HepG2 (cell line): ENCODE measurements around the gene SCAPER. TPM values are rescaled to one million over a fixed set of nuclear protein-coding genes. Genes with fewer than 3 reads are reported as not detected.

Experiments used
- ATAC-seq: fragments of 200-7000 bp; cut with Tn5 transposase; 3 replicates; pipeline ENCODE4 v1.9.1; 2020; ENCODE audit warnings: mild to moderate bottlenecking, moderate library complexity
- BruUV-seq: library from RNA; stranded (reverse); fragments of 400-500 nt; replicated peaks from 2 replicates; lab custom pipeline; 2021; lab: Mats Ljungman, UMichigan
- CTCF ChIA-PET: fragments of 300-600 bp; formaldehyde crosslinking; extraction: SDS; loops from one replicate; lab custom pipeline; 2021; ENCODE audit warnings: low total read pairs, inconsistent platforms, low intra/inter-chr PET ratio; lab: Yijun Ruan, JAX
- POLR2A ChIA-PET: fragments of 350-600 bp; sonication (Branson Sonifier 250); formaldehyde crosslinking; loops from one replicate; lab custom pipeline; 2020; ENCODE audit warnings: antibody characterized with exemption, inconsistent platforms; lab: Yijun Ruan, JAX
- DNase-seq: peaks from one replicate; pipeline ENCODE4 v3.0.0-alpha.2; 2015; ENCODE audit warnings: low spot score
- FAIRE-seq: peaks from 3 replicates; lab custom pipeline; 2011; peaks lifted over from hg19 to GRCh38; lab: Jason Lieb, UNC
- H2AFZ ChIP-seq: one replicate; pipeline ENCODE4 v1.6.1; 2011; ENCODE audit warnings: low read length, inconsistent platforms
- H3K27ac ChIP-seq: fragments of 300-600 bp; 3 replicates; pipeline ENCODE4 v1.8.0; 2011; ENCODE audit warnings: mixed run types, mild to moderate bottlenecking, mixed read lengths, low read length, inconsistent platforms; ENCODE audit not compliant: insufficient read depth; ENCODE audit errors: extremely low read length
- H3K27me3 ChIP-seq, 2 experiments: fragments of 200-600 bp in 1 of 2; 2 replicates in 1 of 2; 3 replicates in 1 of 2; pipeline versions ENCODE4 v1.6.0 to v1.8.0; 2011; ENCODE audit warnings: low read length in 2 of 2, mild to moderate bottlenecking in 2 of 2, moderate library complexity in 2 of 2, inconsistent platforms in 1 of 2; ENCODE audit not compliant: insufficient read depth in 2 of 2, control insufficient read depth in 1 of 2
- H3K36me3 ChIP-seq, 2 experiments: fragments of 200-600 bp in 1 of 2; replicated peaks in 1 of 2; 2 replicates in 1 of 2; 3 replicates in 1 of 2; pipeline versions ENCODE4 v1.5.1 to v1.8.0; 2011; ENCODE audit warnings: low read length in 2 of 2, inconsistent platforms in 1 of 2; ENCODE audit not compliant: insufficient read depth in 2 of 2, control insufficient read depth in 1 of 2
- H3K4me1 ChIP-seq: 2 replicates; pipeline ENCODE4 v1.5.1; 2012; ENCODE audit warnings: low read length, inconsistent platforms; ENCODE audit not compliant: insufficient read depth
- H3K4me2 ChIP-seq: 2 replicates; pipeline ENCODE4 v1.6.0; 2011; ENCODE audit warnings: low read depth, low read length, inconsistent platforms
- H3K4me3 ChIP-seq, 3 experiments: fragments of 200-600 bp in 1 of 3; sonication (generic), shearing (Covaris generic) in 1 of 3; replicated peaks in 1 of 3; 2 replicates each; pipeline ENCODE4 v1.5.1; 2011 to 2016; ENCODE audit warnings: low read length in 3 of 3, inconsistent platforms in 2 of 3, low read depth in 2 of 3, mild to moderate bottlenecking in 2 of 3, control low read depth in 1 of 3, mixed read lengths in 1 of 3; ENCODE audit not compliant: insufficient read depth in 1 of 3
- H3K79me2 ChIP-seq: one replicate; pipeline ENCODE4 v1.6.1; 2011; ENCODE audit warnings: low read length, inconsistent platforms; ENCODE audit not compliant: insufficient read depth
- H3K9ac ChIP-seq: 2 replicates; pipeline ENCODE4 v1.6.0; 2011; ENCODE audit warnings: mild to moderate bottlenecking, low read depth, low read length, inconsistent platforms; ENCODE audit not compliant: insufficient read depth
- H3K9me3 ChIP-seq: 2 replicates; pipeline ENCODE4 v1.5.1; 2012; ENCODE audit warnings: mild to moderate bottlenecking, low read length
- H4K20me1 ChIP-seq: 2 replicates; pipeline ENCODE4 v1.6.0; 2011; ENCODE audit warnings: inconsistent platforms, mild to moderate bottlenecking, low read length, moderate library complexity; ENCODE audit not compliant: insufficient read depth
- BHLHE40 ChIP-seq: IDR thresholded peaks from 2 replicates; pipeline ENCODE4 v1.6.1; 2011; ENCODE audit warnings: low read length, improper control_type of control experiment
- DBP ChIP-seq: sonication (generic); formaldehyde crosslinking; IDR thresholded peaks from 2 replicates; pipeline ENCODE4 v1.4.0; 2020; ENCODE audit warnings: missing genetic modification reagents; ENCODE audit errors: not compliant biosample characterization
- DR1 ChIP-seq: sonication (generic); formaldehyde crosslinking; IDR thresholded peaks from 2 replicates; pipeline ENCODE4 v1.8.0; 2021; ENCODE audit warnings: mild to moderate bottlenecking, missing genetic modification reagents, inconsistent platforms
- ERF ChIP-seq: IDR thresholded peaks from 2 replicates; pipeline ENCODE4 v1.6.1; 2018; ENCODE audit warnings: missing biosample characterization, missing genetic modification reagents
- FIP1L1 ChIP-seq: fragments of 200-400 bp; formaldehyde crosslinking; IDR thresholded peaks from 2 replicates; pipeline ENCODE4 v1.6.1; 2018; ENCODE audit warnings: low read depth, mild to moderate bottlenecking, low read length, moderate library complexity, borderline replicate concordance; ENCODE audit not compliant: insufficient read depth
- GABPA ChIP-seq, 2 experiments: IDR thresholded peaks; 2 replicates each; pipeline ENCODE4 v1.6.1; 2011 to 2016; ENCODE audit warnings: low read depth in 2 of 2, low read length in 1 of 2, missing biosample characterization in 1 of 2, missing genetic modification characterization in 1 of 2
- GFI1 ChIP-seq: sonication (generic); formaldehyde crosslinking; IDR thresholded peaks from 2 replicates; pipeline ENCODE4 v1.5.0; 2020; ENCODE audit warnings: missing genetic modification reagents, mild to moderate bottlenecking, borderline replicate concordance
- MLX ChIP-seq: IDR thresholded peaks from 2 replicates; pipeline ENCODE4 v1.6.1; 2016
- MNT ChIP-seq: fragments of 450-650 bp; IDR thresholded peaks from 2 replicates; pipeline ENCODE4 v1.6.1; 2016
- PITX1 ChIP-seq: sonication (generic); formaldehyde crosslinking; IDR thresholded peaks from 2 replicates; pipeline ENCODE4 v1.5.1; 2020; ENCODE audit warnings: mild to moderate bottlenecking, missing genetic modification reagents
- REXO4 ChIP-seq: sonication (generic); formaldehyde crosslinking; IDR thresholded peaks from 2 replicates; pipeline ENCODE4 v1.8.0; 2022; ENCODE audit warnings: missing genetic modification reagents, mild to moderate bottlenecking, borderline replicate concordance
- SP2 ChIP-seq: sonication (generic); formaldehyde crosslinking; IDR thresholded peaks from 2 replicates; pipeline ENCODE4 v1.5.1; 2020; ENCODE audit warnings: mild to moderate bottlenecking, missing genetic modification reagents
- SYNCRIP ChIP-seq: fragments of 200-400 bp; formaldehyde crosslinking; IDR thresholded peaks from 2 replicates; pipeline ENCODE4 v1.6.1; 2018; ENCODE audit warnings: mild to moderate bottlenecking, low read depth, low read length; ENCODE audit not compliant: insufficient read depth
- TARDBP ChIP-seq: sonication (generic); formaldehyde crosslinking; IDR thresholded peaks from 2 replicates; pipeline ENCODE4 v1.8.0; 2022; ENCODE audit warnings: mild to moderate bottlenecking, missing genetic modification reagents
- ZBTB20 ChIP-seq: sonication (generic); formaldehyde crosslinking; IDR thresholded peaks from 2 replicates; pipeline ENCODE4 v1.8.1; 2023; ENCODE audit warnings: missing genetic modification reagents, low read depth, mild to moderate bottlenecking, borderline replicate concordance
- ZKSCAN1 ChIP-seq: fragments of 150-350 bp; IDR thresholded peaks from 2 replicates; pipeline ENCODE4 v1.6.1; 2014; ENCODE audit warnings: low read length
- ZMAT3 ChIP-seq: sonication (generic); formaldehyde crosslinking; conservative IDR thresholded peaks from 2 replicates; pipeline ENCODE4 v1.7.0; 2021; ENCODE audit warnings: missing genetic modification reagents
- ZNF282 ChIP-seq: fragments of 450-650 bp; IDR thresholded peaks from 2 replicates; pipeline ENCODE4 v1.6.1; 2018; ENCODE audit not compliant: partially characterized antibody
- ZNF510 ChIP-seq: sonication (generic); formaldehyde crosslinking; IDR thresholded peaks from 2 replicates; pipeline ENCODE4 v1.4.0; 2020; ENCODE audit warnings: low read depth, mild to moderate bottlenecking, missing genetic modification reagents
- ZNF557 ChIP-seq: sonication (generic); formaldehyde crosslinking; IDR thresholded peaks from 2 replicates; pipeline ENCODE4 v1.4.0; 2020; ENCODE audit warnings: missing genetic modification reagents
- ZNF562 ChIP-seq: sonication (generic); formaldehyde crosslinking; IDR thresholded peaks from 2 replicates; pipeline ENCODE4 v1.8.0; 2022; ENCODE audit warnings: missing genetic modification reagents, borderline replicate concordance
- ZNF563 ChIP-seq: sonication (generic); formaldehyde crosslinking; IDR thresholded peaks from 2 replicates; pipeline ENCODE4 v1.8.0; 2022; ENCODE audit warnings: mild to moderate bottlenecking, moderate library complexity, missing genetic modification reagents
- ZNF605 ChIP-seq: sonication (generic); formaldehyde crosslinking; IDR thresholded peaks from 2 replicates; pipeline ENCODE4 v1.8.0; 2022; ENCODE audit warnings: mild to moderate bottlenecking, missing genetic modification reagents
- ZNF652 ChIP-seq: IDR thresholded peaks from 2 replicates; pipeline ENCODE4 v1.6.1; 2016; ENCODE audit warnings: low read depth, borderline replicate concordance
- WGBS: methylation state at CpG from one replicate; pipeline ENCODE4 v1.1.6; 2017; ENCODE audit warnings: low lambda C conversion rate; 5-methylcytosine and 5-hydroxymethylcytosine counted together
- in situ Hi-C: cut with HindIII; loops from 2 replicates; pipeline ENCODE4 v1.10.0; 2017; ENCODE audit warnings: low pct_unique_long_range_greater_than_20kb; ENCODE audit not compliant: extremely low pct_ligation_motif_present
- intact Hi-C: fragments of 100-400 bp; cut with micrococcal nuclease; formaldehyde crosslinking; loops from one replicate; pipeline ENCODE4 v1.10.0; 2022; ENCODE audit not compliant: unreplicated experiment
- polyA plus RNA-seq, 8 experiments: library from polyadenylated mRNA; depleted of rRNA in 3 of 8; stranded (reverse) in 7 of 8; unstranded in 1 of 8; fragments of >200 nt; fragmentation: Illumina TruSeq in 4 of 8; extraction: Trizol in 4 of 8; gene quantifications; 2 replicates each; pipeline versions ENCODE4 v1.2.1 to v1.2.3, GENCODE V29; 2011 to 2016; ENCODE audit warnings: low read depth in 4 of 8, missing spikeins in 1 of 8, mixed read lengths in 1 of 8; ENCODE audit not compliant: insufficient read depth in 1 of 8
- total RNA-seq, 5 experiments: library from RNA; depleted of rRNA; stranded (reverse); fragments of >200 nt; fragmentation: Illumina TruSeq; extraction: Trizol; gene quantifications; 2 replicates each; pipeline ENCODE4 v1.2.3, GENCODE V29; 2016; ENCODE audit warnings: low read depth in 1 of 5

The SCAPER gene
- total and polyA plus RNA-seq, 2 of the 13 experiments (the other 11 are each of a cell fraction or from before 2014, with no cell fraction given): 4.3 to 10.5 TPM

- CTCF ChIA-PET: no interaction called here
Measured at GRCh38 chr15:76325704-76326103, 579.4 kb downstream of the SCAPER start.

GRCh38 chr15:76324066-76324465 is 581.1 kb downstream of the SCAPER start:
- no peak for ATAC-seq

More at GRCh38 chr15:76325704-76326103, 579.4 kb downstream of the SCAPER start:
- H3K9ac ChIP-seq: no peak overlapping the region
- ATAC-seq (no peak), FAIRE-seq (no peak)
- TF ChIP-seq ZNF282: no peak
- TF ChIP-seq DR1 (CRISPR knock-in tag): no peak
- no peak for TF ChIP-seq ZKSCAN1
- TF ChIP-seq MLX (CRISPR knock-in tag): no peak
- no peak for TF ChIP-seq SP2
- TF ChIP-seq ZNF510 (CRISPR knock-in tag): no peak
- TF ChIP-seq REXO4 (CRISPR knock-in tag): no peak
- TF ChIP-seq ZBTB20: no peak
- TF ChIP-seq TARDBP (CRISPR knock-in tag): no peak
- TF ChIP-seq ZNF563 (CRISPR knock-in tag): no peak
- TF ChIP-seq SYNCRIP: no peak
- TF ChIP-seq ZNF605 (CRISPR knock-in tag): no peak
- no peak for TF ChIP-seq PITX1
- TF ChIP-seq ERF (CRISPR knock-in tag): no peak
- TF ChIP-seq ZNF562 (CRISPR knock-in tag): no peak
- TF ChIP-seq BHLHE40: no peak
- TF ChIP-seq, all 625 proteins: peak for 0
- POLR2A ChIA-PET: no interaction called here
- peaks cover 0 to 15% of the 10 kb centered on the region in 2 experiments; a peak in 3 of 5 replicates for H3K27me3 ChIP-seq
- in situ Hi-C loops: no loop called here
- no TSS peak for BruUV-seq
- H3K4me1 ChIP-seq: peaks cover 18% of the 10 kb centered on the region
- 4% methylated on average over 2 of the region's 2 CpGs for WGBS
- no peak for DNase-seq
- H3K36me3 ChIP-seq: no peaks in the 10 kb centered on the region
- no peaks in the 10 kb centered on the region for H3K9me3 ChIP-seq
- no peak overlapping the region for H3K4me2 ChIP-seq
- no peaks in the 10 kb centered on the region for H4K20me1 ChIP-seq
- no peak overlapping the region for H2AFZ ChIP-seq
- no peak overlapping the region for H3K4me3 ChIP-seq
- intact Hi-C loops: no loop called here
- no peaks in the 10 kb centered on the region for H3K79me2 ChIP-seq
- no peak overlapping the region for H3K27ac ChIP-seq

More at GRCh38 chr15:76324066-76324465, 581.1 kb downstream of the SCAPER start:
- DNase-seq: no peak
- no peaks in the 10 kb centered on the region for H3K9me3 ChIP-seq
- FAIRE-seq: no peak
- no peaks in the 10 kb centered on the region for H3K79me2 ChIP-seq
- CTCF ChIA-PET: no interaction called here
- no peak overlapping the region for H2AFZ ChIP-seq
- no peaks in the 10 kb centered on the region for H4K20me1 ChIP-seq
- in situ Hi-C loops: no loop called here
- 20% methylated on average over 3 of the region's 3 CpGs for WGBS
- no peak overlapping the region for H3K9ac ChIP-seq
- H3K36me3 ChIP-seq: no peaks in the 10 kb centered on the region
- intact Hi-C loops: no loop called here
- no peak for TF ChIP-seq MNT
- no peak for TF ChIP-seq ZMAT3
- no peak for TF ChIP-seq FIP1L1
- no peak for TF ChIP-seq DBP
- no peak for TF ChIP-seq ZNF557 (CRISPR knock-in tag)
- no peak for TF ChIP-seq GFI1
- TF ChIP-seq ZNF652 (CRISPR knock-in tag): no peak
- no peak for TF ChIP-seq GABPA (IDR thresholded peaks at IDR 0.05; ENCODE audit: low read depth, low read length)
- TF ChIP-seq GABPA (CRISPR knock-in tag; IDR thresholded peaks at IDR 0.05; ENCODE audit: low read depth): no peak
- TF ChIP-seq, all 625 proteins: peak for 0
- POLR2A ChIA-PET: interaction anchor here (0.9 to 2.2 kb wide), 3 partner anchors 11 to 60 kb away, joined by 3 to 6 read pairs (median 4); partner anchors contain the start of gene ISL2
- no TSS peak for BruUV-seq
- H3K4me1 ChIP-seq: peaks cover 19% of the 10 kb centered on the region
- no peak overlapping the region for H3K4me2 ChIP-seq
- H3K4me3 ChIP-seq: no peak overlapping the region
- no peak overlapping the region for H3K27ac ChIP-seq
- peaks cover 0 to 15% of the 10 kb centered on the region in 2 experiments; a peak in 2 of 5 replicates for H3K27me3 ChIP-seq
